GM19324 (cell line): ENCODE measurements around the gene MYL6.
"Not testable (repeated sequence)": the region's sequence is repeated elsewhere in the genome, so short reads cannot be mapped to it uniquely, and the experiment has no call there.

Experiments used
- ATAC-seq: cut with Tn5 transposase; IDR thresholded peaks from one replicate; pipeline ENCODE4 v1.9.1; 2021; ENCODE audit warnings: mild to moderate bottlenecking, moderate library complexity; ENCODE audit not compliant: unreplicated experiment, low FRiP score

Gene MYL6

GRCh38 chr12:56155256-56155845 lies 2.8 kb upstream of the MYL6 start:
- no peak for ATAC-seq

- not testable (repeated sequence) for ATAC-seq
Observed at GRCh38 chr12:56156464-56157200, 1.5 kb upstream of the MYL6 start.

GRCh38 chr12:56157201-56158028 lies 744 bp upstream of the MYL6 start:
- peak; percentile 26 for ATAC-seq

- no peak for ATAC-seq
Observed at GRCh38 chr12:56158926-56159461, 835 bp downstream of the MYL6 start.

GRCh38 chr12:56159482-56160192 lies 1.5 kb downstream of the MYL6 start:
- ATAC-seq: no peak

- ATAC-seq: no peak
Observed at GRCh38 chr12:56160193-56160763, 2.1 kb downstream of the MYL6 start.

- no peak for ATAC-seq
Observed at GRCh38 chr12:56160894-56161689, 2.9 kb downstream of the MYL6 start.

- no peak for ATAC-seq
Observed at GRCh38 chr12:56161690-56162351, 3.7 kb downstream of the MYL6 start.

GRCh38 chr12:56162468-56163290 lies 4.5 kb downstream of the MYL6 start:
- ATAC-seq: no peak

GRCh38 chr12:56163533-56164344 lies 5.6 kb downstream of the MYL6 start:
- ATAC-seq: no peak

GRCh38 chr12:56164345-56164729 lies 6.2 kb downstream of the MYL6 start:
- no peak for ATAC-seq

- no peak for ATAC-seq
Observed at GRCh38 chr12:56165369-56165768, 7.2 kb downstream of the MYL6 start.

- ATAC-seq: no peak
Observed at GRCh38 chr12:56169229-56169759, 11.1 kb downstream of the MYL6 start.

- ATAC-seq: no peak
Observed at GRCh38 chr12:56172839-56173238, 14.7 kb downstream of the MYL6 start.

GRCh38 chr12:56178347-56178746 lies 20.2 kb downstream of the MYL6 start:
- no peak for ATAC-seq

- ATAC-seq: no peak
Observed at GRCh38 chr12:56186957-56187356, 28.8 kb downstream of the MYL6 start.
